Measurements from ENCODE around the gene USP10.

The USP10 gene

DNA sequence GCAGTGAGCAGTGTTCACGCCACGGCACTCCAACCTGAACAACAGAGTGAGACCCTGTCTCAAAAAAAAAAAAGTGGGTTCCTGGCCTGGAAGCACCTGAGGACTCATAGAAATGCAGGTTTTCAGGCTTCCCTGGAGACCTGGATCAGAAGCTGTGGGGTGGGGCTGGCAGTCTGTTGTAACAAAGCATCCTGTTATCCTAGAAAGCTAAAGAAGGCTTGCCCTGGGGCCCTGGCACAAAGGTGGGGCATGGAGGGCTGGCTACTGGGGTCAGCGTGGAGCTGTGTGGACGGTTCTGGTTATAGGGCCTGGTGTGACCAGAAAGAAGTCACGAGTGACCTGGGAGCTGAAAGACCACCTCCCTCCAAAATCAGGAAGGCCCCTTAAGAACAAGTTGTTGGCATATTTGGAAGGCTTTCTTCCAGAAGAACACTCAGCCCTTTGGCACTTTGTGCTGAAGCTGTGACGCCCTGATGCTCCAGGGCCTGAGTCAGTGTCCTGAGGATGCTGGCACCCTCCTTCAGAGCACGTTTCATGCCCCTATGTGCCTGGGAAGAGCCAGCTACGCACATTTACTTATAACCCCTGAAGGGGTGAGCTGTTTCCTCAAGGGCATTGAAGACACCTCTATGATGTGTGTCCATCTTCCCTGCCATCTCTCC lies 126.2 kb downstream of the USP10 start:
- no peak overlapping the region for H3K27ac ChIP-seq (ENCODE audit: low read length)
- no peaks in the 10 kb centered on the region for H3K4me1 ChIP-seq (ENCODE audit: control insufficient read depth, low read depth, low read length)
- H3K4me3 ChIP-seq (ENCODE audit: low read length): no peak overlapping the region
- H3K9me3 ChIP-seq (ENCODE audit: control insufficient read depth, low read depth, low read length): no peaks in the 10 kb centered on the region
- peaks cover 7% of the 10 kb centered on the region for H3K27me3 ChIP-seq (ENCODE audit: control insufficient read depth, insufficient read depth, low read length)
- H3K36me3 ChIP-seq (ENCODE audit: control insufficient read depth, low read depth, low read length): no peaks in the 10 kb centered on the region
- no peak overlapping the region for H3K9ac ChIP-seq (ENCODE audit: low read length)

DNA sequence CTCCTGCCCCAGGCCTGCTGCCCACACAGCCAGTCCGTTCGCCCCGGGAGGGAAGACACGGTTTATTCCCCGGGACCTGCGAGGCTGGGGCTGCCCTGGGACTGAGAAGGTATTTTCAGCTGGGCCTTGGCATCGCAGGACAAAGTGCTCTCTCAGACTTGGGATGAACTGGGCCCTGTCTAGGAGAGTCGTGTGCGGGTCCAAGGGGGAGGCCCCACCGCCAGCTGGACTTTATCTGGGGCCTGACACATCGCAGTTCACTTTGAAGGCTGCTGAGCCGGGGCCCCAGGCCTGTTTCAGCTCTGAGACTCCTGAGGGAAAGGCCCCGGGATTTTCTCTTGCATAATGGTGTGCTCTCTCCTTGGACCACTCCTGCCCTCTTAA lies 126.8 kb downstream of the USP10 start:
- Histone ChIP-seq H3K9ac (ENCODE audit: low read length) (no peak overlapping the region), H3K4me1 (ENCODE audit: control insufficient read depth, low read depth, low read length) (no peaks in the 10 kb centered on the region), H3K27ac (ENCODE audit: low read length) (no peak overlapping the region), H3K9me3 (ENCODE audit: control insufficient read depth, low read depth, low read length) (no peaks in the 10 kb centered on the region), H3K4me3 (ENCODE audit: low read length) (no peak overlapping the region), H3K27me3 (ENCODE audit: control insufficient read depth, insufficient read depth, low read length) (peaks cover 2% of the 10 kb centered on the region), H3K36me3 (ENCODE audit: control insufficient read depth, low read depth, low read length) (no peaks in the 10 kb centered on the region)

DNA sequence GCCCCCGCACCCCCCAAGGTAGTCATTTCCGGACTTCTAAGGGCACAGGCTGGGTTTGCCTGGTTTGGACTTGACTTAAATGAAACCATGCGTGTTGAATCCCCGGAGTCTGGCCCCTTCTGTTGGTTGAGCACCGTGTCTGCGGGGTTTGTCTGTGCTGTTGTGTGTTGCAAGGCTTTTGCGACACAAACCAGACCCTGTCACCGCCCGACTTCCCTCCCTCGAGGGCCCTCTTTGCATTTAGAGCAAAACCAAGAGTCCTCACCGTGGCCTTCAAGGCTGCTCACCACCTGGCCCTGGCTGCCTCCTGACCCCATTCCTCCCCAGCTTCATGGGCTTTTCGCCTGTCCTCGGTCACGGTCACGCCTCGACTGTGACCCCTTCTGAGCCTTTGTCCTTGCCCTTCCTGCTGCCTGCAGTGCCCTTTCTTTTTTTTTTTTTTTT lies 127.4 kb downstream of the USP10 start:
- Histone ChIP-seq H3K9ac (ENCODE audit: low read length) (no peak overlapping the region), H3K27me3 (ENCODE audit: control insufficient read depth, insufficient read depth, low read length) (no peaks in the 10 kb centered on the region), H3K27ac (ENCODE audit: low read length) (no peak overlapping the region)

DNA sequence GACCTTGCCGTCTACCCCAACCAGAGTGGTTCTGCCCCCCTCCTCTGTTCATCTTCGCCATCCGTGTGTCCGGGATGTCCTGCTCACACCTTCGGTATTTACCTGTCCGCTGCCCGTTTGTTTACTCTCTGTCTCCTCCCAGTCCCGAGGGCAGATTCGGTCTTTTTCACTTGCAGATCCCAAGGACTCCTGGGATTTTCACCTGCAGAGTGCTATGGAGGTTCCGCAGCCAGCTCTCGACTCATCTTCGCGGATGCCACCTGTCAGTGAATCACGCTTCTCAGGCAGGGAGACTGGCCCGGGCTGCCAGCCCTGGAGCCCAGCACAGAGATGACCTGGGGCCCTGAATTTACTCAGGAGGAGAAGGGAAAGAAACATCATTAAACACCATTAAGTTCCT lies 128.1 kb downstream of the USP10 start:
- H3K27me3 ChIP-seq (ENCODE audit: control insufficient read depth, insufficient read depth, low read length): no peaks in the 10 kb centered on the region
- no peak overlapping the region for H3K4me3 ChIP-seq (ENCODE audit: low read length)
- H3K9ac ChIP-seq (ENCODE audit: low read length): no peak overlapping the region
- no peak overlapping the region for H3K27ac ChIP-seq (ENCODE audit: low read length)
- no peaks in the 10 kb centered on the region for H3K9me3 ChIP-seq (ENCODE audit: control insufficient read depth, low read depth, low read length)
- no peaks in the 10 kb centered on the region for H3K36me3 ChIP-seq (ENCODE audit: control insufficient read depth, low read depth, low read length)
- no peaks in the 10 kb centered on the region for H3K4me1 ChIP-seq (ENCODE audit: control insufficient read depth, low read depth, low read length)

More for the DNA sequence above, 127.4 kb downstream of the USP10 start:
- no peaks in the 10 kb centered on the region for H3K9me3 ChIP-seq (ENCODE audit: control insufficient read depth, low read depth, low read length)
- no peak overlapping the region for H3K4me3 ChIP-seq (ENCODE audit: low read length)
- no peaks in the 10 kb centered on the region for H3K4me1 ChIP-seq (ENCODE audit: control insufficient read depth, low read depth, low read length)
- no peaks in the 10 kb centered on the region for H3K36me3 ChIP-seq (ENCODE audit: control insufficient read depth, low read depth, low read length)

DNA sequence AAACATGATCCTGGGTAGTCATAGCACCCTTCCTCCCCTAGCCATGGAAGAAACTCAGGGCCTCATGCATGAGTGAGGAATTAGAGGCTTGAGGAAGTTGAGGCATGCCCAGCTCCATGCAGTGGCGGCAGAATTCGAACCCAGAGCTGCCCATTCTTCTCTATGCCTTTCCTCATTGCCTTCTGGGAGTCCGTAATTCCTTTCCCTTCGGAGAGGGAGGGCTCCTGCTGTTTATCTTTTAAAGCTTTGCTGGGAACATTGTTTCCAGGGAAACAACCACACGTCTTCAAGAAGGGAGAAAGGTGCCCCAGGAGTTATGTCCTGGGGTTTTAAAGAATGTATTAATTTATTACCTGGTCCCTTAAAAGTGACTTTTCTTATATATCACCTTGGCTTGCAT lies 128.5 kb downstream of the USP10 start:
- no peak overlapping the region for H3K9ac ChIP-seq (ENCODE audit: low read length)
- H3K9me3 ChIP-seq (ENCODE audit: control insufficient read depth, low read depth, low read length): no peaks in the 10 kb centered on the region
- no peaks in the 10 kb centered on the region for H3K4me1 ChIP-seq (ENCODE audit: control insufficient read depth, low read depth, low read length)
- H3K36me3 ChIP-seq (ENCODE audit: control insufficient read depth, low read depth, low read length): no peaks in the 10 kb centered on the region
- H3K4me3 ChIP-seq (ENCODE audit: low read length): no peak overlapping the region
- H3K27ac ChIP-seq (ENCODE audit: low read length): no peak overlapping the region
- H3K27me3 ChIP-seq (ENCODE audit: control insufficient read depth, insufficient read depth, low read length): no peaks in the 10 kb centered on the region

Data from iPS-18a (cell line).